K562 (cell line): ENCODE measurements around the gene NLRP6. TPM values are rescaled to one million over a fixed set of nuclear protein-coding genes. Genes with fewer than 3 reads are reported as not detected.
A peak's percentile ranks its signal among the peaks of the same experiment; 100 is the strongest.

Source experiments
- ATAC-seq: fragments of 200-7000 bp; cut with Tn5 transposase; 3 replicates; pipeline ENCODE4 v1.9.1; 2020; ENCODE audit warnings: moderate library complexity
- BruUV-seq: library from RNA; stranded (reverse); fragments of 400-500 nt; replicated peaks from 2 replicates; lab custom pipeline; 2021; lab: Mats Ljungman, UMichigan
- CTCF ChIA-PET: fragments of 300-600 bp; formaldehyde crosslinking; extraction: SDS; loops from one replicate; lab custom pipeline; 2021; ENCODE audit warnings: low intra/inter-chr PET ratio; lab: Yijun Ruan, JAX
- POLR2A ChIA-PET: fragments of 300-600, 350-650 bp; sonication (Branson Sonifier 250); formaldehyde crosslinking; extraction: SDS; loops from one replicate; lab custom pipeline; 2021; ENCODE audit warnings: antibody characterized with exemption, inconsistent platforms; lab: Yijun Ruan, JAX
- DNase-seq, 4 experiments: peaks; one replicate each; pipeline versions ENCODE4 v3.0.0 to v3.0.0-alpha.2; 2011 to 2018; ENCODE audit warnings: low spot score in 3 of 4, mixed read lengths in 3 of 4; ENCODE audit errors: extremely low read depth in 1 of 4
- FAIRE-seq: peaks from 2 replicates; lab custom pipeline; 2011; peaks lifted over from hg19 to GRCh38; lab: Jason Lieb, UNC
- H2AFZ ChIP-seq: 2 replicates; pipeline ENCODE4 v1.6.0; 2011; ENCODE audit warnings: low read depth, low read length, control low read depth, inconsistent platforms
- H3K27ac ChIP-seq: fragments of 200-600 bp; 3 replicates; pipeline ENCODE4 v1.8.0; 2011; ENCODE audit warnings: low read depth, mild to moderate bottlenecking, control low read depth, inconsistent platforms, low read length, moderate library complexity, mixed read lengths; ENCODE audit errors: extremely low read depth
- H3K27me3 ChIP-seq, 2 experiments: fragments of 300-600 bp in 1 of 2; 2 replicates in 1 of 2; 3 replicates in 1 of 2; pipeline versions ENCODE4 v1.6.0 to v1.8.0; 2011; ENCODE audit warnings: inconsistent platforms in 2 of 2, low read length in 2 of 2, mild to moderate bottlenecking in 1 of 2, mixed read lengths in 1 of 2, moderate library complexity in 1 of 2; ENCODE audit not compliant: control insufficient read depth in 2 of 2, insufficient read depth in 2 of 2
- H3K36me3 ChIP-seq: fragments of 300-600 bp; 3 replicates; pipeline ENCODE4 v1.8.0; 2011; ENCODE audit warnings: mild to moderate bottlenecking, low read length, inconsistent platforms; ENCODE audit not compliant: control insufficient read depth, insufficient read depth
- H3K4me1 ChIP-seq, 2 experiments: fragments of 200-600 bp in 1 of 2; replicated peaks in 1 of 2; 2 replicates in 1 of 2; 3 replicates in 1 of 2; pipeline versions ENCODE4 v1.5.1 to v1.8.0; 2011; ENCODE audit warnings: inconsistent platforms in 2 of 2, low read length in 2 of 2, mild to moderate bottlenecking in 1 of 2, mixed read lengths in 1 of 2, moderate library complexity in 1 of 2; ENCODE audit not compliant: control insufficient read depth in 2 of 2, insufficient read depth in 2 of 2
- H3K4me2 ChIP-seq: 2 replicates; pipeline ENCODE4 v1.6.1; 2011; ENCODE audit warnings: low read length, control low read depth, inconsistent platforms, mixed read lengths; ENCODE audit not compliant: insufficient read depth
- H3K4me3 ChIP-seq: fragments of 200-600 bp; sonication (generic), shearing (Covaris generic); 2 replicates; pipeline ENCODE4 v1.5.1; 2016; ENCODE audit warnings: control low read depth, inconsistent platforms
- H3K79me2 ChIP-seq: fragments of 200-600 bp; 3 replicates; pipeline ENCODE4 v1.8.0; 2011; ENCODE audit warnings: low read length, inconsistent platforms; ENCODE audit not compliant: control insufficient read depth, insufficient read depth
- H3K9ac ChIP-seq, 2 experiments: 2 replicates each; pipeline versions ENCODE4 v1.6.0 to v1.6.1; 2011; ENCODE audit warnings: low read depth in 2 of 2, low read length in 2 of 2, control low read depth in 1 of 2, inconsistent platforms in 1 of 2, mild to moderate bottlenecking in 1 of 2, mixed read lengths in 1 of 2; ENCODE audit not compliant: insufficient read depth in 1 of 2
- H3K9me1 ChIP-seq: one replicate; pipeline ENCODE4 v1.6.0; 2011; ENCODE audit warnings: inconsistent platforms, mild to moderate bottlenecking, low read length, moderate library complexity; ENCODE audit not compliant: control insufficient read depth, insufficient read depth
- H3K9me3 ChIP-seq: replicated peaks from 2 replicates; pipeline ENCODE4 v1.5.1; 2011; ENCODE audit warnings: low read depth, low read length, inconsistent platforms; ENCODE audit not compliant: control insufficient read depth, insufficient read depth
- H4K20me1 ChIP-seq: replicated peaks from 2 replicates; pipeline ENCODE4 v1.6.1; 2011; ENCODE audit warnings: low read length, inconsistent platforms, mixed read lengths; ENCODE audit not compliant: control insufficient read depth, insufficient read depth
- BCL6 ChIP-seq: fragments of 250-450 bp; sonication (Bioruptor Pico); IDR thresholded peaks from 2 replicates; pipeline ENCODE4 v1.4.0; 2020
- FIP1L1 ChIP-seq: fragments of 200-400 bp; formaldehyde crosslinking; IDR thresholded peaks from 2 replicates; pipeline ENCODE4 v1.6.1; 2018; ENCODE audit warnings: mild to moderate bottlenecking, low read depth, low read length; ENCODE audit not compliant: poor library complexity, severe bottlenecking
- HLTF ChIP-seq: fragments of 450-650 bp; IDR thresholded peaks from 2 replicates; pipeline ENCODE4 v1.6.1; 2016
- HNRNPH1 ChIP-seq: fragments of 200-400 bp; formaldehyde crosslinking; optimal IDR thresholded peaks from 2 replicates; pipeline ENCODE3; 2017; ENCODE audit warnings: low read depth, mild to moderate bottlenecking, low read length, moderate library complexity
- ID3 ChIP-seq, 2 experiments: fragments of 250-450 bp in 1 of 2; fragments of 450-650 bp in 1 of 2; sonication (Bioruptor Pico) in 1 of 2; IDR thresholded peaks; 2 replicates each; pipeline versions ENCODE4 v1.6.1 to v1.8.0; 2016 to 2021; ENCODE audit warnings: mild to moderate bottlenecking in 2 of 2, moderate library complexity in 2 of 2, missing compliant biosample characterization in 1 of 2, missing genetic modification characterization in 1 of 2
- JUND ChIP-seq, 2 experiments: IDR thresholded peaks; 2 replicates in 1 of 2; 3 replicates in 1 of 2; pipeline ENCODE4 v1.6.1; 2011; ENCODE audit warnings: borderline replicate concordance in 2 of 2, low read depth in 2 of 2, low read length in 2 of 2, improper control_type of control experiment in 1 of 2, missing biosample characterization in 1 of 2, missing genetic modification characterization in 1 of 2, missing genetic modification reagents in 1 of 2
- KDM1A ChIP-seq, 2 experiments: fragments of 450-650 bp; IDR thresholded peaks; 2 replicates each; pipeline ENCODE4 v1.6.1; 2016; ENCODE audit warnings: mild to moderate bottlenecking in 2 of 2
- MEF2A ChIP-seq: IDR thresholded peaks from 2 replicates; pipeline ENCODE4 v1.6.1; 2011; ENCODE audit warnings: low read depth, mild to moderate bottlenecking, low read length, moderate library complexity; ENCODE audit not compliant: control insufficient read depth
- MXI1 ChIP-seq: IDR thresholded peaks from 2 replicates; pipeline ENCODE4 v1.6.1; 2011; ENCODE audit warnings: low read depth, mild to moderate bottlenecking, improper control_type of control experiment, low read length
- RAD21 ChIP-seq, 2 experiments: fragments of 250-450 bp in 1 of 2; fragments of 450-650 bp in 1 of 2; sonication (Bioruptor Pico) in 1 of 2; formaldehyde crosslinking in 1 of 2; IDR thresholded peaks in 1 of 2; conservative IDR thresholded peaks in 1 of 2; 2 replicates each; pipeline versions ENCODE4 v1.4.0 to v1.8.0; 2020 to 2022; ENCODE audit warnings: mild to moderate bottlenecking in 2 of 2, moderate library complexity in 1 of 2
- ZNF184 ChIP-seq: sonication (generic); formaldehyde crosslinking; IDR thresholded peaks from 2 replicates; pipeline ENCODE4 v1.5.0; 2020; ENCODE audit warnings: missing genetic modification reagents
- WGBS: fragments of 100-300 bp; shearing (Covaris generic); methylation state at CpG from one replicate; pipeline ENCODE4 v1.1.6; 2016; ENCODE audit warnings: low coverage, mixed read lengths; ENCODE audit not compliant: insufficient coverage; ENCODE audit errors: missing lambda C conversion rate; 5-methylcytosine and 5-hydroxymethylcytosine counted together
- in situ Hi-C: fragments of 300-500 bp; cut with MboI; formaldehyde crosslinking; loops from 4 replicates; pipeline ENCODE4 v1.15.0; 2018; ENCODE audit warnings: inconsistent platforms, mixed read lengths
- intact Hi-C: fragments of 100-400 bp; cut with micrococcal nuclease; formaldehyde crosslinking; loops from 2 replicates; pipeline ENCODE4 v1.14.2; 2022
- polyA plus RNA-seq, 8 experiments: library from polyadenylated mRNA; depleted of rRNA in 4 of 8; stranded (reverse) in 5 of 8; unstranded in 3 of 8; fragments of >200 nt; fragmentation: Nextera tagmentation in 2 of 8; fragmentation: Illumina TruSeq in 1 of 8; extraction: Ambion mirVana in 2 of 8; extraction: Trizol in 1 of 8; gene quantifications; 2 replicates each; pipeline versions ENCODE4 v1.2.1 to v1.2.3, GENCODE V29; 2011 to 2014; ENCODE audit warnings: inconsistent platforms in 1 of 8, missing spikeins in 1 of 8
- total RNA-seq, 7 experiments: library from RNA; depleted of rRNA in 6 of 7; stranded (reverse); fragments of >200 nt in 6 of 7; fragmentation: Illumina TruSeq in 2 of 7; extraction: Trizol in 2 of 7; gene quantifications; 2 replicates each; pipeline versions ENCODE4 v1.2.1 to v1.2.3, GENCODE V29; 2011 to 2021; ENCODE audit warnings: low replicate concordance in 1 of 7
- TF ChIP-seq, protein P1 (sequence below): sonication (generic); formaldehyde crosslinking; IDR thresholded peaks from 2 replicates; pipeline ENCODE4 v1.9.0; 2022; ENCODE audit warnings: mild to moderate bottlenecking, missing genetic modification reagents

NLRP6 gene
- total and polyA plus RNA-seq, 9 of the 15 experiments (the other 6 are each of a cell fraction or from before 2014, with no cell fraction given): 0.03 to 0.18 (median 0.15) TPM; not detected in 5

DNA sequence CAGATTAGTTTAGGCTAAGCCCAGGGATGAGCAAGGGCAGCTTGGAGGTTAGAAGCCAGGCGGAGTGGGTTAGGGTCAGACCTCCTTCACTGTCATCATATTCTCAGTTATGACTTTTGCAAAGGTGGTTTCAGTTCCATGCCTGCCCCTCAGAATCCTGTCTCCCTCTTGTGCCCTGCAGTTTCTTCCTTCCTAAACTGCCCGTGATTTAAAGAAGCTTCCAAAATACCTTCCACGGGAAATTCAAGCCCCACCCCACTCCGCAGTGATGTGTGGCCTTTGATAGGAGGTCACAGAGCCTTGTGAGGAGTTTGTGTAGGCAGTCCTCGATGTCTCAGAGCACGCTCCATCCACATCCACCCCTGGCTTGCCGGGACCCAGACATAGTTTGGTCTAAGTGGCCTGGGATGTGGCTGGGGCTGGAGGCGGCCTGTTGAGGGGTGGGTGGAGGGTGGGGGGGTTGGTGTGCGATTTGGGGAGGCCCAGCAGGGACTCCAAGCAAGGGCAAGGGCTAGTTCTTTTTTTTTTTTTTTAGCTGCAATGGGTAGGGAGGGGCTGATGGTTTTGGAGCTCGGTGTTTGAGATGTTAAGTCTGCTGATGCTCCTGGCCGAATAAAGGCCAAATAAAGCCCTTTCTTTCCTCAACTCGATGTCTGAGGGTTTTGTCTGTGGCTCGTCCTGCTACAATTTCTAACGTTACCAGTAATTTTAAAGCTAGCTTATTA, 34.0 kb downstream of the NLRP6 start:
- peak overlapping the region; percentile 60 for H2AFZ ChIP-seq
- H4K20me1 ChIP-seq: peaks cover 5% of the 10 kb centered on the region; the same call in 1 of the 2 replicates
- intact Hi-C loops: loop anchor here (5.0 kb wide), 1 partner anchor 45 kb away; no protein-coding TSS in a partner anchor
- 20% methylated on average over 13 of the region's 14 CpGs for WGBS
- in situ Hi-C loops: loop anchor here (5.0 kb wide), 1 partner anchor 40 kb away; no protein-coding TSS in a partner anchor
- CTCF ChIA-PET: no interaction called here
- no peaks in the 10 kb centered on the region for H3K9me1 ChIP-seq
- H3K4me1 ChIP-seq: peaks cover 27 to 49% of the 10 kb centered on the region in 2 experiments
- H3K36me3 ChIP-seq: peaks cover 27% of the 10 kb centered on the region; the same call in 1 of the 3 replicates
- H3K9ac ChIP-seq: peak overlapping the region; percentile 0 to 82; a peak in 3 of 4 replicates
- H3K4me2 ChIP-seq: peak overlapping the region; percentile 95
- POLR2A ChIA-PET: interaction anchor here (0.8 to 2.1 kb wide), 4 partner anchors 12 to 33 kb away, joined by 3 to 9 read pairs (median 5); no protein-coding TSS in a partner anchor
- DNase-seq (peak in 2 of 4 experiments; percentile 56 to 66), FAIRE-seq (no peak), ATAC-seq (no peak)
- peak overlapping the region; percentile 17 for H3K4me3 ChIP-seq
- H3K9me3 ChIP-seq: no peaks in the 10 kb centered on the region
- no peaks in the 10 kb centered on the region for H3K27me3 ChIP-seq
- H3K79me2 ChIP-seq: peaks cover 78% of the 10 kb centered on the region
- BruUV-seq: no TSS peak
- peak overlapping the region; percentile 87 for H3K27ac ChIP-seq
- TF ChIP-seq RAD21 (CRISPR knock-in tag; conservative IDR thresholded peaks at IDR 0.05 in 1 of 2, IDR thresholded peaks at IDR 0.05 in 1 of 2): no peak
- no peak for TF ChIP-seq HNRNPH1
- TF ChIP-seq HLTF: no peak
- TF ChIP-seq ID3 (CRISPR knock-in tag; IDR thresholded peaks at IDR 0.05): no peak
- TF ChIP-seq ID3 (tag; IDR thresholded peaks at IDR 0.05): no peak
- no peak for TF ChIP-seq MEF2A
- no peak; a peak in 1 of 4 replicates for TF ChIP-seq KDM1A (IDR thresholded peaks at IDR 0.05)
- no peak for TF ChIP-seq MXI1
- no peak for TF ChIP-seq FIP1L1
- TF ChIP-seq, protein P1, sequence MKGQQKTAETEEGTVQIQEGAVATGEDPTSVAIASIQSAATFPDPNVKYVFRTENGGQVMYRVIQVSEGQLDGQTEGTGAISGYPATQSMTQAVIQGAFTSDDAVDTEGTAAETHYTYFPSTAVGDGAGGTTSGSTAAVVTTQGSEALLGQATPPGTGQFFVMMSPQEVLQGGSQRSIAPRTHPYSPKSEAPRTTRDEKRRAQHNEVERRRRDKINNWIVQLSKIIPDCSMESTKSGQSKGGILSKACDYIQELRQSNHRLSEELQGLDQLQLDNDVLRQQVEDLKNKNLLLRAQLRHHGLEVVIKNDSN (CRISPR knock-in tag): no peak
- no peak for TF ChIP-seq ZNF184 (CRISPR knock-in tag)
- TF ChIP-seq BCL6 (CRISPR knock-in tag): no peak
- no peak for TF ChIP-seq JUND (IDR thresholded peaks at IDR 0.05; ENCODE audit: borderline replicate concordance, low read depth, low read length)
- peak; percentile 19; the same call in 1 of the 3 replicates for TF ChIP-seq JUND (tag; IDR thresholded peaks at IDR 0.05; ENCODE audit: borderline replicate concordance, low read depth, low read length)
